Astrocyte (in vitro differentiated cells and primary cell): ENCODE results near the gene CST11.

Experiments
- EZH2 ChIP-seq: IDR thresholded peaks from 2 replicates; pipeline ENCODE4 v1.6.1; 2012; ENCODE audit warnings: mild to moderate bottlenecking, low read length, inconsistent platforms; ENCODE audit not compliant: insufficient read depth
- TF ChIP-seq, protein P1 (sequence below): IDR thresholded peaks from 2 replicates; pipeline ENCODE4 v1.5.1; 2011; ENCODE audit warnings: low read depth, mild to moderate bottlenecking, inconsistent platforms, low read length, moderate library complexity; ENCODE audit not compliant: insufficient read depth

DNA sequence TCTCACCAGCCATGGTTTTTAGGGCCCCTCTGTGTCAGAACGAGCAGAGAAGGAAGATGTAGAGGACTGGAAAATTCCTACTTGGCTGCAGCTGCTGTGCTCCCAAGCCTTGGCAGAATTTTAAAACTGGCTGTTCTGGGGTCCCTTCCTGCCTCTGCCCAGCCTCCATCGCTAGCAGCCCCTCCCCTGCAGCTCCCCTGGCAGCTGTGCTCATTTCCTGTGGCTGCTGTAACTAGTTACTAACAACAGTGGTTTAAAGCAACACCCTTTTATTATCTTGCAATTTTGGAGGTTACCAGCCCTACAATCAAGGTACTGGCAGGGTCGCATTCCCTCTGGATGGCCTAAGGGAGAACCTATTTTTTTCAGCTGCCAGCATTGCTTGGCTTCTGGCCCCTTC lies 3.7 kb upstream of the CST11 start:
- TF ChIP-seq, protein P1, sequence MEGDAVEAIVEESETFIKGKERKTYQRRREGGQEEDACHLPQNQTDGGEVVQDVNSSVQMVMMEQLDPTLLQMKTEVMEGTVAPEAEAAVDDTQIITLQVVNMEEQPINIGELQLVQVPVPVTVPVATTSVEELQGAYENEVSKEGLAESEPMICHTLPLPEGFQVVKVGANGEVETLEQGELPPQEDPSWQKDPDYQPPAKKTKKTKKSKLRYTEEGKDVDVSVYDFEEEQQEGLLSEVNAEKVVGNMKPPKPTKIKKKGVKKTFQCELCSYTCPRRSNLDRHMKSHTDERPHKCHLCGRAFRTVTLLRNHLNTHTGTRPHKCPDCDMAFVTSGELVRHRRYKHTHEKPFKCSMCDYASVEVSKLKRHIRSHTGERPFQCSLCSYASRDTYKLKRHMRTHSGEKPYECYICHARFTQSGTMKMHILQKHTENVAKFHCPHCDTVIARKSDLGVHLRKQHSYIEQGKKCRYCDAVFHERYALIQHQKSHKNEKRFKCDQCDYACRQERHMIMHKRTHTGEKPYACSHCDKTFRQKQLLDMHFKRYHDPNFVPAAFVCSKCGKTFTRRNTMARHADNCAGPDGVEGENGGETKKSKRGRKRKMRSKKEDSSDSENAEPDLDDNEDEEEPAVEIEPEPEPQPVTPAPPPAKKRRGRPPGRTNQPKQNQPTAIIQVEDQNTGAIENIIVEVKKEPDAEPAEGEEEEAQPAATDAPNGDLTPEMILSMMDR = no peak
- TF ChIP-seq EZH2 = no peak
